ENCODE results near the gene UGT2B7. TPM values are rescaled to one million over a fixed set of nuclear protein-coding genes. Genes with fewer than 3 reads are reported as not detected.

UGT2B7 gene
- total and polyA plus RNA-seq, 2 of the 13 experiments (the other 11 are each of a cell fraction or from before 2014, with no cell fraction given), result 26.8 to 41.8 TPM

GRCh38 chr4:69126024-69126423 is 29.8 kb downstream of the UGT2B7 start:
- H3K9me3 ChIP-seq (ENCODE audit: low read length), result no peaks in the 10 kb centered on the region
- no peak overlapping the region for H3K9ac ChIP-seq (ENCODE audit: insufficient read depth, low read depth, low read length)
- POLR2A ChIA-PET, result no interaction called here
- no peak overlapping the region for H3K4me3 ChIP-seq (replicated peaks in 1 of 3; ENCODE audit: insufficient read depth in 1 of 3, low read depth in 2 of 3, low read length in 3 of 3)
- no peak overlapping the region for H2AFZ ChIP-seq (ENCODE audit: low read length)
- H3K27ac ChIP-seq (ENCODE audit: extremely low read length, insufficient read depth, low read length), result no peak overlapping the region
- in situ Hi-C loops (cut with HindIII; ENCODE audit: extremely low pct_ligation_motif_present, low pct_unique_long_range_greater_than_20kb) (no loop called here), intact Hi-C loops (cut with micrococcal nuclease; ENCODE audit: unreplicated experiment) (no loop called here)
- DNase-seq (ENCODE audit: low spot score) (no peak), ATAC-seq (peak; percentile 49; the same call in 2 of the 3 replicates), FAIRE-seq (peak; percentile 46)
- H3K27me3 ChIP-seq (ENCODE audit: control insufficient read depth in 1 of 2, insufficient read depth in 2 of 2, low read length in 2 of 2), result no peaks in the 10 kb centered on the region
- no peak for TF ChIP-seq KMT2B (CRISPR knock-in tag; IDR thresholded peaks at IDR 0.05)
- 0 out of 2 replicates have a peak, but pooled peaks have one; percentile 23 for TF ChIP-seq ZMYM4 (CRISPR knock-in tag; IDR thresholded peaks at IDR 0.05)
- no peak overlapping the region for H3K4me2 ChIP-seq (ENCODE audit: low read depth, low read length)
- no peaks in the 10 kb centered on the region for H3K36me3 ChIP-seq (replicated peaks in 1 of 2; ENCODE audit: control insufficient read depth in 1 of 2, insufficient read depth in 2 of 2, low read length in 2 of 2)
- H4K20me1 ChIP-seq (ENCODE audit: insufficient read depth, low read length), result no peaks in the 10 kb centered on the region
- H3K4me1 ChIP-seq (ENCODE audit: insufficient read depth, low read length), result peaks cover 14% of the 10 kb centered on the region; the same call in 1 of the 2 replicates
- H3K79me2 ChIP-seq (ENCODE audit: insufficient read depth, low read length), result no peaks in the 10 kb centered on the region
- CTCF ChIA-PET (ENCODE audit: low intra/inter-chr PET ratio, low total read pairs), result no interaction called here
- BruUV-seq (replicated peaks), result no TSS peak

GRCh38 chr4:69133993-69134392 is 37.7 kb downstream of the UGT2B7 start:
- CTCF ChIA-PET (ENCODE audit: low intra/inter-chr PET ratio, low total read pairs), result no interaction called here
- Histone ChIP-seq H3K36me3 (replicated peaks in 1 of 2; ENCODE audit: control insufficient read depth in 1 of 2, insufficient read depth in 2 of 2, low read length in 2 of 2) (no peaks in the 10 kb centered on the region), H3K4me2 (ENCODE audit: low read depth, low read length) (no peak overlapping the region), H3K9me3 (ENCODE audit: low read length) (no peaks in the 10 kb centered on the region), H3K4me1 (ENCODE audit: insufficient read depth, low read length) (no peaks in the 10 kb centered on the region), H4K20me1 (ENCODE audit: insufficient read depth, low read length) (no peaks in the 10 kb centered on the region), H3K27me3 (ENCODE audit: control insufficient read depth in 1 of 2, insufficient read depth in 2 of 2, low read length in 2 of 2) (no peaks in the 10 kb centered on the region), H3K9ac (ENCODE audit: insufficient read depth, low read depth, low read length) (no peak overlapping the region), H3K27ac (ENCODE audit: extremely low read length, insufficient read depth, low read length) (no peak overlapping the region), H3K4me3 (replicated peaks in 1 of 3; ENCODE audit: insufficient read depth in 1 of 3, low read depth in 2 of 3, low read length in 3 of 3) (no peak overlapping the region), H3K79me2 (ENCODE audit: insufficient read depth, low read length) (no peaks in the 10 kb centered on the region), H2AFZ (ENCODE audit: low read length) (no peak overlapping the region)
- intact Hi-C loops (cut with micrococcal nuclease; ENCODE audit: unreplicated experiment) (no loop called here), in situ Hi-C loops (cut with HindIII; ENCODE audit: extremely low pct_ligation_motif_present, low pct_unique_long_range_greater_than_20kb) (no loop called here)
- POLR2A ChIA-PET, result no interaction called here
- FAIRE-seq (no peak), ATAC-seq (no peak), DNase-seq (ENCODE audit: low spot score) (no peak)
- no TSS peak for BruUV-seq (replicated peaks)
- TF ChIP-seq ZNF607 (CRISPR knock-in tag; IDR thresholded peaks at IDR 0.05; ENCODE audit: borderline replicate concordance) (no peak), STAT6 (CRISPR knock-in tag; IDR thresholded peaks at IDR 0.05; ENCODE audit: borderline replicate concordance) (no peak), ZNF772 (CRISPR knock-in tag; IDR thresholded peaks at IDR 0.05) (no peak), PRDM10 (CRISPR knock-in tag; IDR thresholded peaks at IDR 0.05; ENCODE audit: low read depth) (no peak)
